ENCODE data around the gene CPXM2.

GRCh38 chr10:123896246-123896927 is 4.8 kb upstream of the CPXM2 start:
- no peak for TF ChIP-seq CTCF (conservative IDR thresholded peaks at IDR 0.05 in 1 of 2, IDR thresholded peaks at IDR 0.05 in 1 of 2; ENCODE audit: low read depth in 1 of 2, low read length in 2 of 2)
- TF ChIP-seq EZH2 (IDR thresholded peaks at IDR 0.05; ENCODE audit: low read length, missing control alignments) = no peak
